Liver (tissue), 9 donors: ENCODE results near the gene PLEKHH2. TPM values are rescaled to one million over a fixed set of nuclear protein-coding genes. Genes with fewer than 3 reads are reported as not detected.

Source experiments
- DNase-seq: peaks from one replicate; pipeline ENCODE4 v3.0.0-alpha.2; 2017; ENCODE audit warnings: low spot score
- H3K27ac ChIP-seq, 2 donors: one replicate each; pipeline ENCODE4 v1.7.0; 2013; ENCODE audit warnings: inconsistent platforms in 2 of 2, low read length in 2 of 2, control low read depth in 1 of 2, low read depth in 1 of 2, mild to moderate bottlenecking in 1 of 2
- H3K27me3 ChIP-seq, 4 donors: one replicate each; pipeline versions ENCODE4 v1.6.1 to v1.7.0; 2013; ENCODE audit warnings: low read length in 3 of 4, inconsistent platforms in 1 of 4, mild to moderate bottlenecking in 1 of 4, moderate library complexity in 1 of 4; ENCODE audit not compliant: control insufficient read depth in 4 of 4, insufficient read depth in 4 of 4
- H3K36me3 ChIP-seq, 4 donors: one replicate each; pipeline versions ENCODE4 v1.6.1 to v1.7.0; 2013; ENCODE audit warnings: low read length in 3 of 4, mild to moderate bottlenecking in 3 of 4, low read depth in 1 of 4, moderate library complexity in 1 of 4; ENCODE audit not compliant: control insufficient read depth in 4 of 4, insufficient read depth in 3 of 4
- H3K4me1 ChIP-seq, 4 donors: one replicate each; pipeline versions ENCODE4 v1.6.1 to v1.7.0; 2013; ENCODE audit warnings: low read length in 3 of 4, mild to moderate bottlenecking in 3 of 4, moderate library complexity in 1 of 4; ENCODE audit not compliant: control insufficient read depth in 4 of 4, insufficient read depth in 4 of 4
- H3K4me3 ChIP-seq, 3 donors: one replicate each; pipeline versions ENCODE4 v1.6.1 to v1.7.0; 2013; ENCODE audit warnings: low read length in 3 of 3, control low read depth in 1 of 3, low read depth in 1 of 3, mild to moderate bottlenecking in 1 of 3
- H3K9ac ChIP-seq, 2 donors: one replicate each; pipeline ENCODE4 v1.7.0; 2013; ENCODE audit warnings: low read length in 2 of 2, mild to moderate bottlenecking in 2 of 2, moderate library complexity in 2 of 2, control low read depth in 1 of 2, low read depth in 1 of 2
- H3K9me3 ChIP-seq, 4 donors: one replicate each; pipeline versions ENCODE4 v1.6.1 to v1.7.0; 2013; ENCODE audit warnings: low read length in 3 of 4; ENCODE audit not compliant: control insufficient read depth in 4 of 4
- EGR1 ChIP-seq, 2 donors: IDR thresholded peaks; 2 replicates each; pipeline ENCODE4 v1.6.1; 2016 to 2018; ENCODE audit warnings: antibody characterized with exemption in 2 of 2, low read depth in 2 of 2
- FOXA2 ChIP-seq: IDR thresholded peaks from 2 replicates; pipeline ENCODE4 v1.6.1; 2016; ENCODE audit warnings: antibody characterized with exemption
- GABPA ChIP-seq, 2 donors: IDR thresholded peaks in 1 of 2; conservative IDR thresholded peaks in 1 of 2; 2 replicates each; pipeline ENCODE4 v1.6.1; 2016; ENCODE audit warnings: antibody characterized with exemption in 2 of 2, mild to moderate bottlenecking in 1 of 2, moderate library complexity in 1 of 2
- HNF4A ChIP-seq, 2 donors: conservative IDR thresholded peaks; 2 replicates each; pipeline ENCODE4 v1.6.1; 2016; ENCODE audit warnings: antibody characterized with exemption in 2 of 2, mild to moderate bottlenecking in 2 of 2
- HNF4G ChIP-seq: IDR thresholded peaks from 2 replicates; pipeline ENCODE4 v1.6.1; 2016; ENCODE audit warnings: antibody characterized with exemption
- JUND ChIP-seq, 2 donors: IDR thresholded peaks; 2 replicates each; pipeline ENCODE4 v1.6.1; 2016; ENCODE audit warnings: antibody characterized with exemption in 2 of 2
- NR2F2 ChIP-seq: IDR thresholded peaks from 2 replicates; pipeline ENCODE4 v1.6.1; 2016; ENCODE audit warnings: antibody characterized with exemption
- RAD21 ChIP-seq, 2 donors: IDR thresholded peaks; 2 replicates each; pipeline ENCODE4 v1.6.1; 2016; ENCODE audit warnings: antibody characterized with exemption in 2 of 2, mild to moderate bottlenecking in 2 of 2
- RXRA ChIP-seq, 2 donors: IDR thresholded peaks; 2 replicates each; pipeline ENCODE4 v1.6.1; 2017 to 2018; ENCODE audit warnings: antibody characterized with exemption in 2 of 2, mild to moderate bottlenecking in 1 of 2
- SP1 ChIP-seq: IDR thresholded peaks from 2 replicates; pipeline ENCODE4 v1.6.1; 2018; ENCODE audit warnings: antibody characterized with exemption, mild to moderate bottlenecking
- TAF1 ChIP-seq: conservative IDR thresholded peaks from 2 replicates; pipeline ENCODE4 v1.6.1; 2016; ENCODE audit warnings: antibody characterized with exemption, mild to moderate bottlenecking
- YY1 ChIP-seq: IDR thresholded peaks from 2 replicates; pipeline ENCODE4 v1.6.1; 2016; ENCODE audit warnings: antibody characterized with exemption, mild to moderate bottlenecking
- WGBS: extraction: QIAGEN DNeasy Blood & Tissue Kit; methylation state at CpG from one replicate; pipeline ENCODE4 v1.1.7; 2013; 5-methylcytosine and 5-hydroxymethylcytosine counted together
- polyA plus RNA-seq, 2 donors: library from polyadenylated mRNA; stranded (reverse) in 1 of 2; unstranded in 1 of 2; fragments of 200-250 nt in 1 of 2; fragments of >200 nt in 1 of 2; fragmentation: Nextera tagmentation in 1 of 2; extraction: Ambion mirVana in 1 of 2; gene quantifications; one replicate each; pipeline versions ENCODE4 v1.2.1 to v1.2.3, GENCODE V29; 2013 to 2015
- total RNA-seq, 2 donors: library from RNA; depleted of rRNA; stranded (reverse); fragments of >200 nt; gene quantifications; one replicate each; pipeline ENCODE4 v1.2.3, GENCODE V29; 2014
- TF ChIP-seq, protein P1 (sequence below): IDR thresholded peaks from 2 replicates; pipeline ENCODE4 v1.6.1; 2016; ENCODE audit warnings: antibody characterized with exemption
- TF ChIP-seq, protein P2 (sequence below): fragments of 150-350 bp; IDR thresholded peaks from 2 replicates; pipeline ENCODE4 v1.5.1; 2017; ENCODE audit warnings: improper control_type of control experiment, low read depth, low read length; ENCODE audit not compliant: missing input control
- TF ChIP-seq, protein P3 (sequence below): IDR thresholded peaks from 2 replicates; pipeline ENCODE4 v1.6.1; 2016; ENCODE audit warnings: antibody characterized with exemption, mild to moderate bottlenecking
- TF ChIP-seq, protein P4 (sequence below): IDR thresholded peaks from 2 replicates; pipeline ENCODE4 v1.6.1; 2016; ENCODE audit warnings: antibody characterized with exemption
- TF ChIP-seq, protein P5 (sequence below): IDR thresholded peaks from 2 replicates; pipeline ENCODE4 v1.6.1; 2016; ENCODE audit warnings: antibody characterized with exemption
- donor health status: healthy.
- donor health status: healthy.
- donor health status: healthy.
- donor health status: healthy.
- donor health status: healthy.

PLEKHH2 gene
- total and polyA plus RNA-seq, 4 donors, result 0.51 to 3.8 (median 1.0) TPM

DNA sequence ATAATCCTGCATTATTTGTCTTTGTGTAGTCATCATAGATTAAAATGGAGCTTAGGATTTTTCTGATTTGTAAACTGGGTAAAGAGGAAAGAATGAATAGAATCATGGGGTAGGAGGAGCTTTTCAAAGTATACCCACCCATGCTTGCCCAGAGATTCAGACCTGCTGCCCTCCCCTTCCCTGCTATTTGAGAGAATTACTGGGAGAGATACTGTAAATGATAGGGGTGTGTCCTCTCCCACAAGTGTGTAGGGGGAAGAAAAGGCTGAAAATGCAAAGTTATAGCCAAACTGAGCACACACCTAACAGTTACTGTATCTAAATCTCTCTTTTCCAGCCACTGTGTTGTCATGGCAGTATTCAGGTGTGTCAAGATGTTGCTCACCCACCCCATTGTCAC lies 115.2 kb downstream of the PLEKHH2 start:
- Histone ChIP-seq H3K9me3 (no peaks in the 10 kb centered on the region), H3K4me1 (no peaks in the 10 kb centered on the region), H3K36me3 (no peaks in the 10 kb centered on the region), H3K27ac (no peak overlapping the region), H3K27me3 (no peaks in the 10 kb centered on the region), H3K4me3 (no peak overlapping the region), H3K9ac (no peak overlapping the region)
- TF ChIP-seq YY1, result no peak
- TF ChIP-seq, protein P1, sequence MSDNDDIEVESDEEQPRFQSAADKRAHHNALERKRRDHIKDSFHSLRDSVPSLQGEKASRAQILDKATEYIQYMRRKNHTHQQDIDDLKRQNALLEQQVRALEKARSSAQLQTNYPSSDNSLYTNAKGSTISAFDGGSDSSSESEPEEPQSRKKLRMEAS, result no peak
- TF ChIP-seq GABPA (IDR thresholded peaks at IDR 0.05 in 1 of 2, conservative IDR thresholded peaks at IDR 0.05 in 1 of 2), result no peak
- TF ChIP-seq RAD21 (IDR thresholded peaks at IDR 0.05), result no peak
- TF ChIP-seq RXRA (IDR thresholded peaks at IDR 0.05), result no peak
- no peak for TF ChIP-seq TAF1
- TF ChIP-seq FOXA2, result no peak
- TF ChIP-seq, protein P2, sequence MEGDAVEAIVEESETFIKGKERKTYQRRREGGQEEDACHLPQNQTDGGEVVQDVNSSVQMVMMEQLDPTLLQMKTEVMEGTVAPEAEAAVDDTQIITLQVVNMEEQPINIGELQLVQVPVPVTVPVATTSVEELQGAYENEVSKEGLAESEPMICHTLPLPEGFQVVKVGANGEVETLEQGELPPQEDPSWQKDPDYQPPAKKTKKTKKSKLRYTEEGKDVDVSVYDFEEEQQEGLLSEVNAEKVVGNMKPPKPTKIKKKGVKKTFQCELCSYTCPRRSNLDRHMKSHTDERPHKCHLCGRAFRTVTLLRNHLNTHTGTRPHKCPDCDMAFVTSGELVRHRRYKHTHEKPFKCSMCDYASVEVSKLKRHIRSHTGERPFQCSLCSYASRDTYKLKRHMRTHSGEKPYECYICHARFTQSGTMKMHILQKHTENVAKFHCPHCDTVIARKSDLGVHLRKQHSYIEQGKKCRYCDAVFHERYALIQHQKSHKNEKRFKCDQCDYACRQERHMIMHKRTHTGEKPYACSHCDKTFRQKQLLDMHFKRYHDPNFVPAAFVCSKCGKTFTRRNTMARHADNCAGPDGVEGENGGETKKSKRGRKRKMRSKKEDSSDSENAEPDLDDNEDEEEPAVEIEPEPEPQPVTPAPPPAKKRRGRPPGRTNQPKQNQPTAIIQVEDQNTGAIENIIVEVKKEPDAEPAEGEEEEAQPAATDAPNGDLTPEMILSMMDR, result no peak
- TF ChIP-seq SP1, result no peak
- no peak for TF ChIP-seq EGR1 (IDR thresholded peaks at IDR 0.05; ENCODE audit: low read depth in 2 of 2)
- TF ChIP-seq, protein P3, sequence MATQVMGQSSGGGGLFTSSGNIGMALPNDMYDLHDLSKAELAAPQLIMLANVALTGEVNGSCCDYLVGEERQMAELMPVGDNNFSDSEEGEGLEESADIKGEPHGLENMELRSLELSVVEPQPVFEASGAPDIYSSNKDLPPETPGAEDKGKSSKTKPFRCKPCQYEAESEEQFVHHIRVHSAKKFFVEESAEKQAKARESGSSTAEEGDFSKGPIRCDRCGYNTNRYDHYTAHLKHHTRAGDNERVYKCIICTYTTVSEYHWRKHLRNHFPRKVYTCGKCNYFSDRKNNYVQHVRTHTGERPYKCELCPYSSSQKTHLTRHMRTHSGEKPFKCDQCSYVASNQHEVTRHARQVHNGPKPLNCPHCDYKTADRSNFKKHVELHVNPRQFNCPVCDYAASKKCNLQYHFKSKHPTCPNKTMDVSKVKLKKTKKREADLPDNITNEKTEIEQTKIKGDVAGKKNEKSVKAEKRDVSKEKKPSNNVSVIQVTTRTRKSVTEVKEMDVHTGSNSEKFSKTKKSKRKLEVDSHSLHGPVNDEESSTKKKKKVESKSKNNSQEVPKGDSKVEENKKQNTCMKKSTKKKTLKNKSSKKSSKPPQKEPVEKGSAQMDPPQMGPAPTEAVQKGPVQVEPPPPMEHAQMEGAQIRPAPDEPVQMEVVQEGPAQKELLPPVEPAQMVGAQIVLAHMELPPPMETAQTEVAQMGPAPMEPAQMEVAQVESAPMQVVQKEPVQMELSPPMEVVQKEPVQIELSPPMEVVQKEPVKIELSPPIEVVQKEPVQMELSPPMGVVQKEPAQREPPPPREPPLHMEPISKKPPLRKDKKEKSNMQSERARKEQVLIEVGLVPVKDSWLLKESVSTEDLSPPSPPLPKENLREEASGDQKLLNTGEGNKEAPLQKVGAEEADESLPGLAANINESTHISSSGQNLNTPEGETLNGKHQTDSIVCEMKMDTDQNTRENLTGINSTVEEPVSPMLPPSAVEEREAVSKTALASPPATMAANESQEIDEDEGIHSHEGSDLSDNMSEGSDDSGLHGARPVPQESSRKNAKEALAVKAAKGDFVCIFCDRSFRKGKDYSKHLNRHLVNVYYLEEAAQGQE, result no peak
- TF ChIP-seq NR2F2, result no peak
- TF ChIP-seq JUND (IDR thresholded peaks at IDR 0.05), result no peak
- no peak for TF ChIP-seq HNF4A (conservative IDR thresholded peaks at IDR 0.05)
- TF ChIP-seq, protein P4, sequence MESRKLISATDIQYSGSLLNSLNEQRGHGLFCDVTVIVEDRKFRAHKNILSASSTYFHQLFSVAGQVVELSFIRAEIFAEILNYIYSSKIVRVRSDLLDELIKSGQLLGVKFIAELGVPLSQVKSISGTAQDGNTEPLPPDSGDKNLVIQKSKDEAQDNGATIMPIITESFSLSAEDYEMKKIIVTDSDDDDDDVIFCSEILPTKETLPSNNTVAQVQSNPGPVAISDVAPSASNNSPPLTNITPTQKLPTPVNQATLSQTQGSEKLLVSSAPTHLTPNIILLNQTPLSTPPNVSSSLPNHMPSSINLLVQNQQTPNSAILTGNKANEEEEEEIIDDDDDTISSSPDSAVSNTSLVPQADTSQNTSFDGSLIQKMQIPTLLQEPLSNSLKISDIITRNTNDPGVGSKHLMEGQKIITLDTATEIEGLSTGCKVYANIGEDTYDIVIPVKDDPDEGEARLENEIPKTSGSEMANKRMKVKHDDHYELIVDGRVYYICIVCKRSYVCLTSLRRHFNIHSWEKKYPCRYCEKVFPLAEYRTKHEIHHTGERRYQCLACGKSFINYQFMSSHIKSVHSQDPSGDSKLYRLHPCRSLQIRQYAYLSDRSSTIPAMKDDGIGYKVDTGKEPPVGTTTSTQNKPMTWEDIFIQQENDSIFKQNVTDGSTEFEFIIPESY, result no peak
- no peak for TF ChIP-seq HNF4G
- no peak for DNase-seq

DNA sequence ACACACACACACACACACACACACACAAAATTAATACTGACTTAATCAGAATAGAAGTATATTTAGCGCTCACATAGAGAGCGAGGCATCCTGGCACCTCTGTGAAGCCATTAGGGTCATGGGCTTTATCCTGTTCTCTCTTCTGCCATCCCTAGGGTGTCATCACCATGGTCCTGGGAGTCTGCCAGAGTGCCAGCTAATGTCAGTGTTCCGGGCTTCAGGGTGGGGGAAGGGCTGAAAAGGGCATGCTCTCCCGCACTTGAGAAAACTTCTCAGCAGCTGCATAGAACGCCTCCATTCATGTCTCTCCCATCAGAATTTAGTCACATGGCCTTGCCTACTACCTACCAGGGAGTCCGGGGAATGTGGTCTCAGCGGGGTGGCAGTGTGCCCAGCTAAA lies 117.1 kb downstream of the PLEKHH2 start:
- Histone ChIP-seq H3K27ac (no peak overlapping the region), H3K27me3 (no peaks in the 10 kb centered on the region), H3K36me3 (no peaks in the 10 kb centered on the region), H3K9me3 (no peaks in the 10 kb centered on the region), H3K9ac (no peak overlapping the region), H3K4me3 (no peak overlapping the region), H3K4me1 (no peaks in the 10 kb centered on the region)
- WGBS, result 87% methylated on average over 7 of the region's 7 CpGs
- DNase-seq, result no peak
- TF ChIP-seq FOXA2, result no peak
- TF ChIP-seq YY1, result no peak
- no peak for TF ChIP-seq HNF4A (conservative IDR thresholded peaks at IDR 0.05)
- TF ChIP-seq, protein P2, result no peak
- no peak for TF ChIP-seq JUND (IDR thresholded peaks at IDR 0.05)
- TF ChIP-seq TAF1, result no peak
- no peak for TF ChIP-seq HNF4G
- no peak for TF ChIP-seq RAD21 (IDR thresholded peaks at IDR 0.05)
- TF ChIP-seq, protein P1, result no peak
- TF ChIP-seq, protein P5, sequence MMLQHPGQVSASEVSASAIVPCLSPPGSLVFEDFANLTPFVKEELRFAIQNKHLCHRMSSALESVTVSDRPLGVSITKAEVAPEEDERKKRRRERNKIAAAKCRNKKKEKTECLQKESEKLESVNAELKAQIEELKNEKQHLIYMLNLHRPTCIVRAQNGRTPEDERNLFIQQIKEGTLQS, result no peak
- no peak for TF ChIP-seq NR2F2
- TF ChIP-seq, protein P3, result no peak
